Lung (tissue), 12 donors: Measurements from ENCODE around the gene DHX35. TPM values are rescaled to one million over a fixed set of nuclear protein-coding genes. Genes with fewer than 3 reads are reported as not detected.

Source experiments
- ATAC-seq: fragments of 200-7000 bp; cut with Tn5 transposase; one replicate; pipeline ENCODE4 v1.9.1; 2020; ENCODE audit warnings: moderate number of reproducible peaks; ENCODE audit not compliant: insufficient read depth, low FRiP score
- DNase-seq, 3 donors: peaks; one replicate each; pipeline ENCODE4 v3.0.0-alpha.2; 2013 to 2017
- H3K27ac ChIP-seq, 2 donors: one replicate each; pipeline ENCODE4 v1.5.1; 2013; ENCODE audit warnings: mild to moderate bottlenecking in 2 of 2, moderate library complexity in 2 of 2, control low read depth in 1 of 2, inconsistent platforms in 1 of 2, low read depth in 1 of 2, low read length in 1 of 2
- H3K27me3 ChIP-seq, 3 donors: one replicate each; pipeline ENCODE4 v1.5.1; 2013; ENCODE audit warnings: low read length in 2 of 3; ENCODE audit not compliant: control insufficient read depth in 3 of 3, insufficient read depth in 3 of 3
- H3K36me3 ChIP-seq, 4 donors: one replicate each; pipeline ENCODE4 v1.5.1; 2013; ENCODE audit warnings: low read length in 4 of 4, mild to moderate bottlenecking in 1 of 4, moderate library complexity in 1 of 4; ENCODE audit not compliant: control insufficient read depth in 4 of 4, insufficient read depth in 4 of 4
- H3K4me1 ChIP-seq, 5 donors: one replicate each; pipeline ENCODE4 v1.5.1; 2013; ENCODE audit warnings: low read length in 5 of 5, mild to moderate bottlenecking in 2 of 5, moderate library complexity in 1 of 5; ENCODE audit not compliant: control insufficient read depth in 5 of 5, insufficient read depth in 5 of 5
- H3K4me3 ChIP-seq: one replicate; pipeline ENCODE4 v1.5.1; 2013; ENCODE audit warnings: mild to moderate bottlenecking, control low read depth, moderate library complexity
- H3K9ac ChIP-seq, 2 donors: one replicate each; pipeline ENCODE4 v1.5.1; 2013; ENCODE audit warnings: low read length in 2 of 2, control low read depth in 1 of 2; ENCODE audit not compliant: insufficient read depth in 1 of 2
- H3K9me3 ChIP-seq, 4 donors: one replicate each; pipeline ENCODE4 v1.5.1; 2013; ENCODE audit warnings: low read length in 3 of 4, mild to moderate bottlenecking in 1 of 4, moderate library complexity in 1 of 4; ENCODE audit not compliant: control insufficient read depth in 4 of 4, insufficient read depth in 3 of 4
- WGBS, 2 donors: extraction: QIAGEN DNeasy Blood & Tissue Kit; methylation state at CpG; one replicate each; pipeline ENCODE4 v1.1.7; 2013; 5-methylcytosine and 5-hydroxymethylcytosine counted together
- polyA plus RNA-seq, 2 donors: library from polyadenylated mRNA; stranded (reverse); fragments of 200-250 nt; gene quantifications; one replicate each; pipeline ENCODE4 v1.2.1, GENCODE V29; 2013
- total RNA-seq, 2 donors: library from RNA; depleted of rRNA in 1 of 2; stranded (reverse); fragments of >200 nt in 1 of 2; gene quantifications; one replicate each; pipeline ENCODE4 v1.2.1, GENCODE V29; 2014 to 2021
- TF ChIP-seq, protein P1 (sequence below): IDR thresholded peaks from 2 replicates; pipeline ENCODE4 v1.5.1; 2012; ENCODE audit warnings: mild to moderate bottlenecking; ENCODE audit errors: control extremely low read depth, extremely low read depth
- donor health status: control.
- donor health status: control.
- donor health status: Bipolar disorder and iron deficiency.
- donor health status: healthy.
- donor health status: DM: yes; HTN: yes; CAD: no.

DHX35 gene
- total and polyA plus RNA-seq, 4 donors = 4.4 to 15.5 (median 8.2) TPM

GRCh38 chr20:39010496-39010895 is 48.4 kb downstream of the DHX35 start:
- Histone ChIP-seq H3K36me3 (peaks cover 22 to 45% (median 32%) of the 10 kb centered on the region in 4 donors), H3K4me1 (peaks cover 0 to 5% (median 0%) of the 10 kb centered on the region in 5 donors), H3K27me3 (no peaks in the 10 kb centered on the region), H3K9me3 (no peaks in the 10 kb centered on the region), H3K27ac (no peak overlapping the region), H3K4me3 (no peak overlapping the region), H3K9ac (no peak overlapping the region)
- 85 to 94% methylated on average over 1 of the region's 1 CpG for WGBS, 2 donors
- DNase-seq (no peak), ATAC-seq (no peak)
- TF ChIP-seq, protein P1, sequence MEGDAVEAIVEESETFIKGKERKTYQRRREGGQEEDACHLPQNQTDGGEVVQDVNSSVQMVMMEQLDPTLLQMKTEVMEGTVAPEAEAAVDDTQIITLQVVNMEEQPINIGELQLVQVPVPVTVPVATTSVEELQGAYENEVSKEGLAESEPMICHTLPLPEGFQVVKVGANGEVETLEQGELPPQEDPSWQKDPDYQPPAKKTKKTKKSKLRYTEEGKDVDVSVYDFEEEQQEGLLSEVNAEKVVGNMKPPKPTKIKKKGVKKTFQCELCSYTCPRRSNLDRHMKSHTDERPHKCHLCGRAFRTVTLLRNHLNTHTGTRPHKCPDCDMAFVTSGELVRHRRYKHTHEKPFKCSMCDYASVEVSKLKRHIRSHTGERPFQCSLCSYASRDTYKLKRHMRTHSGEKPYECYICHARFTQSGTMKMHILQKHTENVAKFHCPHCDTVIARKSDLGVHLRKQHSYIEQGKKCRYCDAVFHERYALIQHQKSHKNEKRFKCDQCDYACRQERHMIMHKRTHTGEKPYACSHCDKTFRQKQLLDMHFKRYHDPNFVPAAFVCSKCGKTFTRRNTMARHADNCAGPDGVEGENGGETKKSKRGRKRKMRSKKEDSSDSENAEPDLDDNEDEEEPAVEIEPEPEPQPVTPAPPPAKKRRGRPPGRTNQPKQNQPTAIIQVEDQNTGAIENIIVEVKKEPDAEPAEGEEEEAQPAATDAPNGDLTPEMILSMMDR = no peak

DNA sequence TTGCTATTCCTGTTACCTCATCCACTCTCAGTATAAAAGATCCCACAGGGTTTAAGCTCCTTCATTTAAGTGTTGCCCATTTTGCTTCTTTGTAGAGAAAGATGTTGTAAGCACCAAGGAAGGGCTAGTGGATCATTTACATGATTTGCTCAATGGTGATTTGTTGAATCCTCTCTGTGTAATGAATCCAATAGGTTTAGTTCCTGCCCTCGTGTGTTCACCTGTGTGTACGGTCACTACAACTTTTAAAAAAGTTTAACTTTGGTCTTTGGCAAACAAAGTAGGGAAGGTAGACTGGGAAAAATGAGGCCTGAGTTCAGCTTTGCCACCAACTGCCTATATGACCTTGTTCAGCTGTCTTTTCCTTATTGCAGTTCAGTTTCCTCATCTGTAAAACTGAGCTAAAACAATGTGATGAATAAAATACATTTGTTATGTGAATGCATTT is 51.5 kb downstream of the DHX35 start:
- no peak overlapping the region for H3K9ac ChIP-seq
- DNase-seq = no peak
- 90 to 94% methylated on average over 2 of the region's 2 CpGs for WGBS, 2 donors
- no peak for ATAC-seq
- TF ChIP-seq, protein P1 = no peak
- H3K27ac ChIP-seq = no peak overlapping the region
- H3K36me3 ChIP-seq = peaks cover 14 to 40% (median 24%) of the 10 kb centered on the region in 4 donors
- H3K27me3 ChIP-seq = no peaks in the 10 kb centered on the region
- H3K4me1 ChIP-seq = peaks cover 0 to 3% (median 0%) of the 10 kb centered on the region in 5 donors
- H3K9me3 ChIP-seq = no peaks in the 10 kb centered on the region
- H3K4me3 ChIP-seq = no peak overlapping the region

- no peak overlapping the region for H3K4me3 ChIP-seq
- DNase-seq (no peak), ATAC-seq (no peak)
- H3K9ac ChIP-seq = no peak overlapping the region
- peaks cover 8 to 37% (median 18%) of the 10 kb centered on the region in 4 donors for H3K36me3 ChIP-seq
- no peaks in the 10 kb centered on the region for H3K4me1 ChIP-seq
- no peak overlapping the region for H3K27ac ChIP-seq
- WGBS, 2 donors = 90 to 92% methylated on average over 3 of the region's 3 CpGs
- H3K27me3 ChIP-seq = no peaks in the 10 kb centered on the region
- TF ChIP-seq, protein P1 = no peak
- H3K9me3 ChIP-seq = no peaks in the 10 kb centered on the region
Observed at GRCh38 chr20:39016041-39016440, 53.9 kb downstream of the DHX35 start.

DNA sequence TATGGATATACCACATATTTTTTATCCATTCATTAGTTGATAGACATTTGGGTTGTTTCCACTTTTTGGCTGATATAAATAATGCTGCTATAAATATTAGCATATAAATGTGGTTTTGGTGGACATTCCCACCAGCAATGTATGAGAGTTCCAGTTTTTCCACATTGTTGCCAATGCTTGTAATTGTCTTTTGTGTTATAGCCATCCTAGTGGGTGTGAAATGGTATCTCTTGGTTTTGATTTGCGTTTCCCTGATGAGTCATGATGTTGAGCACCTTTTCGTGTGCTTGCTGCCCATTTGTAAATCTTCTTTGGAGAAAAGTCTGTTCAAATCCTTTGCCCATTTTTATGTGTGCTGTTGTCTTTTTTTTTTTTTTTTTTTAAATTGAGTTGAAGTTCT is 54.4 kb downstream of the DHX35 start:
- no peak for DNase-seq
- no peak overlapping the region for H3K4me3 ChIP-seq
- H3K9ac ChIP-seq = no peak overlapping the region
- no peaks in the 10 kb centered on the region for H3K9me3 ChIP-seq
- no peak for ATAC-seq
- no peaks in the 10 kb centered on the region for H3K27me3 ChIP-seq
- no peaks in the 10 kb centered on the region for H3K4me1 ChIP-seq
- no peak overlapping the region for H3K27ac ChIP-seq
- TF ChIP-seq, protein P1 = no peak
- WGBS, 2 donors = 90 to 98% methylated on average over 2 of the region's 2 CpGs
- H3K36me3 ChIP-seq = peaks cover 9 to 37% (median 20%) of the 10 kb centered on the region in 4 donors
